ENCODE results near the gene SNX3.
"Not testable (repeated sequence)": the region's sequence is repeated elsewhere in the genome, so short reads cannot be mapped to it uniquely, and the experiment has no call there.

Gene SNX3

DNA sequence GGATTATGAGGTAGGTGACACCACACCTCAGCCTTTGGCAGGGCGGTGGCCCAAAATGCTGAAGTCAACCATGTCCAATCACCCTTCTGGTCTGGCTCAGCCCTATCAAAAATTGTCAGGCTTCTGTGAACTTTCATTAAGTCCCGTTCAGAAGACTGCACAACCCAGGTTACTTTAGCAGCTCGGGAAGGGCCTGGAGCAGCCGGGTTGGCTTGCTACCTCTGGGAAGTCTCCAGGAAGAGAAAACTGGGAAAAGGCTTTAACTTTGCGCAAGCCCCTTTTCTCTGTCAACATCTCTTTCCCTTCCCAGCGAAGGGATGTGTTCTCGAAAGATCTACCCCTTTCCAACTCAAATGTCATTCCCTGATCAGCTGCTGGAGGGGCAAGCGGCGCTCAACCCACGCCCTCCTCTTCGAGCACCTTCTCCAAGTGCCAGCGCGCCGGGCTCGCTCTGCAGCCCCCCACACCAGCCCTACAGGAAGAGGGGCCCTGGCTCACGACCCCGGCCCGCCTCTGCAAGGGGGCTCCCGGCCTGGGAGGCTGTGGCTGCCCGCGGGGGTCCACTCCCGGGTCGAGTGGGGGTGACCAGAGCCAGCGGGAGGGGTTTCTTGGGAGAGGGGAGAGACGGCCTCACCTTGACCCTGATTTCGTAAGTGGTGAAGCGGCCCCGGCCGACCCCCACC lies 573 bp downstream of the SNX3 start:
- DNase-seq = peak; percentile 25 to 50

GRCh38 chr6:108254433-108255410 lies 6.1 kb downstream of the SNX3 start:
- DNase-seq = no peak

DNA sequence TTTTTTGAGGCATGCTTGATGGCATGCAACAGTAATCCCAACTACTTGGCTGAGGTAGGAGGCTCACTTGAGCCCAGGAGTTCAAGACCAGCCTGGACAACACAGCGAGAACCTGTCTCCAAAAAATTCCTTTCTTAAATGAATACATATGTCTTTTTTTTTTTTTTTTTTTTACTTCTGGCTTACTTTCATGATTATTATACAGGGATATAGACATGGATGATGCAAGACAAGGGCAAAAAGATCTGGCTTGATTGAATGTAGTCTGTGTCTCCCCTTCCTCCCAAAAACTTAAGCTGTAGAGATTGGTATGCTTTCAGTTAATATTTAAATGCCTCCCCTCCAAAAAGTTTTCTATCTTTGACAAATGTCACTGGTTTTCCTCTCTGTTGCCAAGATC lies 7.6 kb downstream of the SNX3 start:
- DNase-seq = no peak

DNA sequence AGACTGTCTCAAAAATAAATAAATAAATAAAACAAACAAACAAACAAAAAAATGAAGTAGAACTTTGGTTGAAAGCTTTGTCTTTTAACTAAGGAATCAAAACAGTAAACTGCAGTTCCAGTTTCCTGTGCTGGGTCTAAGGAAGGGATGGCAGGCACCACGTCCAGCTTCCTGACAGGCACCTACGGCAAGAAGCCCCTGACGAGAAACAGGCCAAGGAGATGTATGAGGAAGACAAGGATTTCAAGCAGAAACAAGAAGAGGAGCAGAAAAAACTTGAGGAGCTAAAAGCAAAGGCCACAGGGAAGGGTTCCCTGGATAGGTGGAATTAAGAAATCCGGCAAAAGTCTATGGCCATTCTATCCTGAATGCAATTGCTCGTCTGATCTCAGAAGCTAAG lies 8.8 kb downstream of the SNX3 start:
- DNase-seq = no peak

DNA sequence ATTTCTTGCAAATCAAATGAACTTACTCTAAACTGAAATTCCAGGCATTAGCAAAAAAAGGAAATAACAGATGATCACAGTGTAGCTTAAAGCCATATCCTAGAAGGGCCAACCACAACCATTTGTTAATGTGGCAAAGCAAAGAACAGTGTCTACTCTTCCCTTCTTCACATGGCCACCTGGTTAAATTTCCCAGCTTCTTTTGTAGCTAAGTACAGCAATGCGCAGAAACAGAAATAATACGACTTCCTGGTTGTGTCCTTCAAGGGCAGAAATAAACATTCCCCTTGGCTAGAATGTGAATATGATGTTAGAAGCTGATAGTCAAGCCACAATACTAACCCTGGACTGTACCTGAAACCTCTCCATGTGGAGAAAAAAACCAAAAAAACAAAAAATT lies 9.6 kb downstream of the SNX3 start:
- no peak for DNase-seq

DNA sequence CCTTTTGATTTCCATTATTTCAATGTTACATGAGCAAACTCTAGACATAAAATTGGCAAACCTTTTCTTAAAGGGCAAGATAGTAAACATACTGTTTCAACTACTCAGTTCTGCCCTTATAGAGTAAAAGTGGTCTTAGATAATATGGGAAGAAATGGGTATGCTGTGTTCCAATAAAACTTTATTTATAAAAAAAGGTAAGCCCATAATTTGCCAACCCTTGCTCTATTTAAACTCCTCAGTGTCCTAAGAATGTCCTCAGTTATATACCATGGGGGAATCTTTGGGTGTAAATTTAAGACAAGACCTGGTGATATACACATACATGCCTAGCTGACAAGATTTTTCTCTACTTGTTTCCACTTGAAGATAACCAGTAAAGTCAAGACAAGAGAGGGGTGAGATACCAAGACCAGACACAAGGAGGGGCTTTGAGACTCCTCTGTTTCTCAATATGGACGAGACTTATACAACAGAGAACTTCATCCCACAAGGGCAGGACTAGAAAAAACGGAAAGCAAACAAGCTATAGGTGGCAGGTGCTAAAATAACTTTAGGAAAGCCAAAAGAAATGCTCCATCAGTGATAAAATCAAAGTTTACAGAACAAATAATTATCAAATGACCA lies 10.5 kb downstream of the SNX3 start:
- DNase-seq = no peak

- no peak for DNase-seq
These were observed 12.8 kb downstream of the SNX3 start for GRCh38 chr6:108247965-108248536.

DNA sequence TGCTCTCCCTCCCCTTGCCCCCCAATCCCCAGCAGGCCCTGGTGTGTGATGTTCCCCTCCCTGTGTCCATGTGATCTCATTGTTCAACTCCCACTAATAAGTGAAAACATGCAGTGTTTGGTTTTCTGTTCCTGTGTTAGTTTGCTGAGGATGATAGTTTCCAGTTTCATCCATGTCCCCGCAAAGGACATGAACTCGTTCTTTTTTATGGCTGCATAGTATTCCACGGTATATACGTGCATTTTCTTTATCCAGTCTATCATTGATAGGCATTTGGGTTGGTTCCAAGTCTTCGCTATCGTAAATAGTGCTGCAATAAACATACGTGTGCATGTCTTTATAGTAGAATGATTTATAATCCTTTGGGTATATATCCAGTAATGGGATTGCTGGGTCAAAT lies 15.7 kb downstream of the SNX3 start:
- DNase-seq = not testable (repeated sequence)

DNA sequence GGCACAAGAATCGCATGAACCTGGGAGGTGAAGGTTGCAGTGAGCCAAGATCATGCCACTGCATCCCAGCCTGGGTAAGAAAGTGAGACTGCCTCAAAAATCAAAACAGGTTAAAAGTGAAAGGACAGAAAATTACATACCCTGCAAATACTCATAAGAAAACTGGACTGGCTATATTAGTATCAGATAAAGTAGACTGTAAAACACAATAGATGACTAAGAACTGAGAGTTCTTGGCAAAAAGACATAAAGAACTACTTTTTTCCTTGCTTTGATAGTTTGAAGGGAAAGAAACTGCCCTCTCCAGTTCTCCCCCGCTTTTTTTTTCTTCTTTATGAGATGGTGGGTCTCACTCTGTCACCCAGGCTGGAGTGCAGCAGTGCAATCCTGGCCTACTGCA lies 17.0 kb downstream of the SNX3 start:
- DNase-seq = no peak

- DNase-seq = no peak
These were observed 18.1 kb downstream of the SNX3 start for GRCh38 chr6:108242721-108243120.

DNA sequence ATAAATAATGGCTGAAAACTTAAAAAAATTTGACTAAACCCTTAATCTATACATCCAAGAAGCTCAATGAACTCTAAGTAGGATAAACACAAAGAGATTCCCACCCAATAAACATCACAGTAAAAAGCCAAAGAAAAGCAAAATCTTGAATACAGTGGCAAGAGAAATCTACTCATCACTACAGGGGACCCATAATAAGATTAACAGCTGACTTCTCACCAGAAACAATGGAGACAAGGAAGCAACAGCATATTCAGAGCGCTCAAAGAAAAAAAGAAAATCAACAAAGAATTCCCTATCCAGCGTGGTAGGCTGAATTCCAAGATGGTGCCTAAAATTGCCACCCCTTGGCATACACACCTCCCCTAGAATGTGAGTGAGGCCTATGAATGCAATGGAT lies 18.6 kb downstream of the SNX3 start:
- DNase-seq = no peak

GRCh38 chr6:108238322-108238721 lies 22.5 kb downstream of the SNX3 start:
- no peak for DNase-seq

DNA sequence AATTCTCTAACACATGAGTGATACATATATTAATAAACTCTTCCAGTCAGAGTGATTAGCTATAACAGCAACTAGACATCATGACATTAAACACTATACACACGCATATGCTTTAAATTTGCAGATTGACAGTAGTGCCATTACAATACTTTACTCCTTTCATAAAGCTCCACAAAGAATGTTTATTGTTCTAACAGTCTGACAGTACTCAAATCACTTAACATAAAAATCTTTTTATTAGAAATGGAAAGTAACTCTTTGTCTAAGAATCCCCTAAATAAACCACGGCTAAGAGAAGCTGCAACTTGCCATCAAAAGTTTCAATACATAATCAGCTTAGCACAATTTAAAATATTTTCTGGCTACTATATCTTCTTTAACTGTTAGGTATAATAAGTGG lies 24.0 kb downstream of the SNX3 start:
- DNase-seq = no peak

DNA sequence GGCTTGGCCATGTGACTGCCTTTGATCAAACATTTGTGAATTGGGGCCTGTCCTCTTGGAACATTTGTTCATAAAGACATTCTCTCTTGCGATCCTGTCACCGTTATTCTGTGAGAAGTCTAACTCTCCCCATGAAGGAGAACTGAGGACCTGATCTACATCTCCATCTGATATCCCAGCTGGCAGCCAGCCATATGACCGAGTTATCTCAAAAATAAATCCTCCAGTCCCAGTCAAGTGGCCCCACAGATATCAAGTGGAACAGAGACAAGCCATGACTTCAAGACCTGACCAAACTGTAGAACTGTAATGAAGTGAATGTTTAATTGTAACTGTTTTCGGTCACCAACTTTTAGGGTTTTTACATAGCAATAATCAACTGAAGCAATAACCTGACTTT lies 25.7 kb downstream of the SNX3 start:
- no peak for DNase-seq

- DNase-seq = no peak
These were observed 32.4 kb downstream of the SNX3 start for GRCh38 chr6:108228416-108228815.

- DNase-seq = no peak
These were observed 33.5 kb downstream of the SNX3 start for GRCh38 chr6:108227290-108227689.

- DNase-seq = no peak
These were observed 38.3 kb downstream of the SNX3 start for GRCh38 chr6:108222504-108222903.

DNA sequence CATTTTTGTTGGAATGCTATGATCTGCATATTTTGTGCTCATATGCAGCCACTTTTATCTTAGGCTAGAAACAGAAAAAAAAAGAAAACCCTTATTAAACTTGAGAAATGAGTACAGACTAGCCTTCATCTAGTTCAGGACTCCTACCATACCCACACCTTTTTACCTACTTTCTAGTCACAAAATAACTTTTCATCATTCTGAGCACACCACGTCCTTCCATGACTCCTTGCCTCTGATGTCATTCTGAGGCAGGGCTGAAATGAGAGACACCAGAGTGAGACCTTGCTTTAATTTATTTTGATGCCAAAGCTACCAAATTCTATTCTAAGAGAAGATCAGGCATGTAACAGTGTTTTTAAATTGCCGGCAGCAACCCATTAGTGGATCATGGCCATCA lies 38.8 kb downstream of the SNX3 start:
- no peak for DNase-seq

DNA sequence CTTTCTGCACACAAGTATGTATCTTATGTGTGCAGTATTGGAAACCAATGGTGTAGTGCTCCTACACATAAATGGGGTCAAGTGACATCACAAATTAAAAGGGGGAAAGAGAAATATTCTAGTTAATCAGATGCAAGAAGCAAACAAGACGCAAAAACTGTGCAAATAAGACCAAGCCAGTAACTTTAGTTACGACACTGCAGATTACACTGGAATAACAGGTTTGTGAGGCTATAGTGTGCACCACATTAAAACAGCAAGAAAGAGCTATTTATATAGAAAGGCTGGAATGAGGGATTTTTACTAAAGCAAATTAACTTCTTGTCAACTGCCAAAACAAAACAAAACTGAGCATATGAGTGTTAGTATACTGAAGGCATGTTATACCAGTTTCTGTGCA lies 49.2 kb downstream of the SNX3 start:
- no peak for DNase-seq

DNA sequence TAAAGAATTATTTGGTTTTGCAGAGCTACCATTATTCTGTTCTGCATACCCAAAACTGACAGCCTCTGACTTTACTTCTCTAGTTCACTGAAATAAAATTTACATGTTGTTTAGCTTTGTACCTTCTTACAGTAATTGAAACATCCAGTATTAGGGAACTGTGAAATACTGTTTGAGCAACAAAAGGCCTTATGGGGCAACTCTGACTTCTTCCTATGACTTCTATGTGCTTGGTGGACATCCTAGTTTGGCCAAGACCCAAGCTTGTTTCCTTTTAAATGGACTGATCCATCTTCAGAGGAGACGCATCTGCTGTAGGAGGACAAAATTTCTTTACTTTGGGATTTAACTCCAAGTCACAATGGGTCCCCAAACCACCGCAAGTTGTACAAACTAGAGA lies 50.3 kb downstream of the SNX3 start:
- no peak for DNase-seq

GRCh38 chr6:108209738-108210137 lies 51.1 kb downstream of the SNX3 start:
- no peak for DNase-seq

GRCh38 chr6:108207013-108207412 lies 53.8 kb downstream of the SNX3 start:
- DNase-seq = no peak

Measured in CD4-positive, alpha-beta T cell treated with Interleukin-1 beta for 1 hour (primary cell).